Measurements from ENCODE around the gene MT1F. TPM values are rescaled to one million over a fixed set of nuclear protein-coding genes. Genes with fewer than 3 reads are reported as not detected.
A peak's percentile ranks its signal among the peaks of the same experiment; 100 is the strongest.

MT1F gene
- total and polyA plus RNA-seq, 2 donors from 2014 or later: 53.3 to 312 TPM

- no peak overlapping the region for H3K4me3 ChIP-seq (ENCODE audit: low read length in 3 of 3)
- no peaks in the 10 kb centered on the region for H3K27me3 ChIP-seq (ENCODE audit: control insufficient read depth, insufficient read depth, low read length)
- no peak for DNase-seq
- no peaks in the 10 kb centered on the region for H3K36me3 ChIP-seq (ENCODE audit: control insufficient read depth in 2 of 3, insufficient read depth in 3 of 3, low read length in 3 of 3)
- H3K4me1 ChIP-seq (ENCODE audit: control insufficient read depth in 2 of 3, insufficient read depth in 2 of 3, low read depth in 1 of 3, low read length in 3 of 3): no peaks in the 10 kb centered on the region
- no peaks in the 10 kb centered on the region for H3K9me3 ChIP-seq (ENCODE audit: control insufficient read depth in 2 of 3, insufficient read depth in 1 of 3, low read length in 3 of 3)
- TF ChIP-seq, protein P1, sequence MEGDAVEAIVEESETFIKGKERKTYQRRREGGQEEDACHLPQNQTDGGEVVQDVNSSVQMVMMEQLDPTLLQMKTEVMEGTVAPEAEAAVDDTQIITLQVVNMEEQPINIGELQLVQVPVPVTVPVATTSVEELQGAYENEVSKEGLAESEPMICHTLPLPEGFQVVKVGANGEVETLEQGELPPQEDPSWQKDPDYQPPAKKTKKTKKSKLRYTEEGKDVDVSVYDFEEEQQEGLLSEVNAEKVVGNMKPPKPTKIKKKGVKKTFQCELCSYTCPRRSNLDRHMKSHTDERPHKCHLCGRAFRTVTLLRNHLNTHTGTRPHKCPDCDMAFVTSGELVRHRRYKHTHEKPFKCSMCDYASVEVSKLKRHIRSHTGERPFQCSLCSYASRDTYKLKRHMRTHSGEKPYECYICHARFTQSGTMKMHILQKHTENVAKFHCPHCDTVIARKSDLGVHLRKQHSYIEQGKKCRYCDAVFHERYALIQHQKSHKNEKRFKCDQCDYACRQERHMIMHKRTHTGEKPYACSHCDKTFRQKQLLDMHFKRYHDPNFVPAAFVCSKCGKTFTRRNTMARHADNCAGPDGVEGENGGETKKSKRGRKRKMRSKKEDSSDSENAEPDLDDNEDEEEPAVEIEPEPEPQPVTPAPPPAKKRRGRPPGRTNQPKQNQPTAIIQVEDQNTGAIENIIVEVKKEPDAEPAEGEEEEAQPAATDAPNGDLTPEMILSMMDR (IDR thresholded peaks at IDR 0.05; ENCODE audit: borderline replicate concordance, extremely low read depth, insufficient read depth): no peak
- intact Hi-C loops (cut with DNase I): no loop called here
- FAIRE-seq: no peak
- no peak overlapping the region for H3K27ac ChIP-seq (ENCODE audit: low read depth in 2 of 2, low read length in 2 of 2)
- H3K9ac ChIP-seq (ENCODE audit: low read length in 3 of 3): no peak overlapping the region
Measured at GRCh38 chr16:56700195-56700594, 42.4 kb downstream of the MT1F start.

GRCh38 chr16:56700631-56701030, 42.9 kb downstream of the MT1F start:
- intact Hi-C loops (cut with DNase I): no loop called here
- Histone ChIP-seq H3K9ac (ENCODE audit: low read length in 3 of 3) (no peak overlapping the region), H3K9me3 (ENCODE audit: control insufficient read depth in 2 of 3, insufficient read depth in 1 of 3, low read length in 3 of 3) (no peaks in the 10 kb centered on the region), H3K27ac (ENCODE audit: low read depth in 2 of 2, low read length in 2 of 2) (no peak overlapping the region), H3K4me1 (ENCODE audit: control insufficient read depth in 2 of 3, insufficient read depth in 2 of 3, low read depth in 1 of 3, low read length in 3 of 3) (no peaks in the 10 kb centered on the region), H3K4me3 (ENCODE audit: low read length in 3 of 3) (no peak overlapping the region), H3K27me3 (ENCODE audit: control insufficient read depth, insufficient read depth, low read length) (no peaks in the 10 kb centered on the region), H3K36me3 (ENCODE audit: control insufficient read depth in 2 of 3, insufficient read depth in 3 of 3, low read length in 3 of 3) (no peaks in the 10 kb centered on the region)
- DNase-seq (no peak), FAIRE-seq (no peak)
- TF ChIP-seq, protein P1 (IDR thresholded peaks at IDR 0.05; ENCODE audit: borderline replicate concordance, extremely low read depth, insufficient read depth): no peak

DNA sequence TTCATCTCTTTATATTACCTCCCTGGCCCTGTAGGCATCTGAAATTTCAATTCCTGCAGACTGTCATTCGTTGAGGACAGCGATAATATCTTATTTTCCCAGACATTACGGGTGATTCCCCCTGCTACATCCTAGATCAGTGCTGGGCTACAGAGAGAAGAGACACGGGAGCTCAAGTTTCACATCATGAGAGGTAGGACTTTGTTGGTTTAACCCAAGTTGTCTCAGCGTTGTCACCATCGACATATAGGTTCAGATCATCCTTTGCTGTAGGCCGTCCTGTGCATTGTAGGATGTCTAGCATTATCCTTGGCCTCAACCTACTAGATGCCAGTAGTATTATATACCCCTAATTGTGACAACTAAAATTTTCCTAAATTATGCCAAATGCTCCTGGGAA, 43.8 kb downstream of the MT1F start:
- intact Hi-C loops (cut with DNase I): no loop called here
- H3K9ac ChIP-seq (ENCODE audit: low read length in 3 of 3): no peak overlapping the region
- no peaks in the 10 kb centered on the region for H3K36me3 ChIP-seq (ENCODE audit: control insufficient read depth in 2 of 3, insufficient read depth in 3 of 3, low read length in 3 of 3)
- no peaks in the 10 kb centered on the region for H3K9me3 ChIP-seq (ENCODE audit: control insufficient read depth in 2 of 3, insufficient read depth in 1 of 3, low read length in 3 of 3)
- peak in 1 of 5 donors; percentile 9 for DNase-seq
- no peaks in the 10 kb centered on the region for H3K4me1 ChIP-seq (ENCODE audit: control insufficient read depth in 2 of 3, insufficient read depth in 2 of 3, low read depth in 1 of 3, low read length in 3 of 3)
- H3K27ac ChIP-seq (ENCODE audit: low read depth in 2 of 2, low read length in 2 of 2): no peak overlapping the region
- H3K27me3 ChIP-seq (ENCODE audit: control insufficient read depth, insufficient read depth, low read length): no peaks in the 10 kb centered on the region
- no peak for FAIRE-seq
- no peak overlapping the region for H3K4me3 ChIP-seq (ENCODE audit: low read length in 3 of 3)
- TF ChIP-seq, protein P1 (IDR thresholded peaks at IDR 0.05; ENCODE audit: borderline replicate concordance, extremely low read depth, insufficient read depth): no peak

- H3K4me3 ChIP-seq (ENCODE audit: low read length in 3 of 3): no peak overlapping the region
- no peak for DNase-seq
- no peaks in the 10 kb centered on the region for H3K36me3 ChIP-seq (ENCODE audit: control insufficient read depth in 2 of 3, insufficient read depth in 3 of 3, low read length in 3 of 3)
- FAIRE-seq: no peak
- H3K27ac ChIP-seq (ENCODE audit: low read depth in 2 of 2, low read length in 2 of 2): no peak overlapping the region
- no peaks in the 10 kb centered on the region for H3K4me1 ChIP-seq (ENCODE audit: control insufficient read depth in 2 of 3, insufficient read depth in 2 of 3, low read depth in 1 of 3, low read length in 3 of 3)
- H3K9ac ChIP-seq (ENCODE audit: low read length in 3 of 3): no peak overlapping the region
- no peaks in the 10 kb centered on the region for H3K27me3 ChIP-seq (ENCODE audit: control insufficient read depth, insufficient read depth, low read length)
- no peaks in the 10 kb centered on the region for H3K9me3 ChIP-seq (ENCODE audit: control insufficient read depth in 2 of 3, insufficient read depth in 1 of 3, low read length in 3 of 3)
- intact Hi-C loops (cut with DNase I): no loop called here
- TF ChIP-seq, protein P1 (IDR thresholded peaks at IDR 0.05; ENCODE audit: borderline replicate concordance, extremely low read depth, insufficient read depth): no peak
Measured at GRCh38 chr16:56702836-56703235, 45.1 kb downstream of the MT1F start.
